H9 (cell line): Measurements from ENCODE around the gene CYP24A1. TPM values are rescaled to one million over a fixed set of nuclear protein-coding genes. Genes with fewer than 3 reads are reported as not detected.

Experiments
- DNase-seq: peaks from one replicate; pipeline ENCODE4 v3.0.0-alpha.2; 2017
- H2AFZ ChIP-seq: one replicate; pipeline ENCODE4 v1.6.1; 2013; ENCODE audit warnings: mild to moderate bottlenecking, low read length, control low read depth, moderate library complexity
- H2AK5ac ChIP-seq: 2 replicates; pipeline ENCODE4 v1.6.1; 2013; ENCODE audit warnings: low read length, control low read depth, mixed read lengths; ENCODE audit not compliant: insufficient read length
- H2BK120ac ChIP-seq: one replicate; pipeline ENCODE4 v1.6.1; 2013; ENCODE audit warnings: low read depth, mild to moderate bottlenecking, low read length, control low read depth, inconsistent platforms; ENCODE audit not compliant: poor library complexity, severe bottlenecking
- H2BK12ac ChIP-seq: 2 replicates; pipeline ENCODE4 v1.6.1; 2013; ENCODE audit warnings: low read length, control low read depth, mixed read lengths, low read depth; ENCODE audit not compliant: insufficient read length
- H2BK15ac ChIP-seq: 2 replicates; pipeline ENCODE4 v1.6.1; 2013; ENCODE audit warnings: low read depth, low read length, control low read depth
- H2BK20ac ChIP-seq: one replicate; pipeline ENCODE4 v1.6.1; 2013; ENCODE audit warnings: low read depth, mild to moderate bottlenecking, low read length, control low read depth, inconsistent platforms; ENCODE audit not compliant: poor library complexity, severe bottlenecking
- H2BK5ac ChIP-seq: 2 replicates; pipeline ENCODE4 v1.6.1; 2013; ENCODE audit warnings: low read length, control low read depth, mixed read lengths; ENCODE audit not compliant: insufficient read length
- H3K14ac ChIP-seq: 2 replicates; pipeline ENCODE4 v1.6.1; 2013; ENCODE audit warnings: low read length, control low read depth; ENCODE audit not compliant: insufficient read depth
- H3K18ac ChIP-seq: 2 replicates; pipeline ENCODE4 v1.6.1; 2013; ENCODE audit warnings: low read depth, mild to moderate bottlenecking, mixed read lengths, low read length, control low read depth; ENCODE audit not compliant: insufficient read length
- H3K23ac ChIP-seq: 2 replicates; pipeline ENCODE4 v1.6.1; 2013; ENCODE audit warnings: low read length, control low read depth, mixed read lengths, low read depth; ENCODE audit not compliant: insufficient read length
- H3K23me2 ChIP-seq: 2 replicates; pipeline ENCODE4 v1.6.1; 2013; ENCODE audit warnings: low read depth, mild to moderate bottlenecking, mixed read lengths, low read length, control low read depth; ENCODE audit not compliant: insufficient read length, poor library complexity, severe bottlenecking
- H3K27ac ChIP-seq: 2 replicates; pipeline ENCODE4 v1.5.1; 2013; ENCODE audit warnings: low read length, control low read depth, mixed read lengths, low read depth; ENCODE audit not compliant: insufficient read length
- H3K27me3 ChIP-seq: 2 replicates; pipeline ENCODE4 v1.6.1; 2013; ENCODE audit warnings: low read length, control low read depth, inconsistent platforms; ENCODE audit not compliant: insufficient read depth
- H3K4ac ChIP-seq: 2 replicates; pipeline ENCODE4 v1.6.1; 2013; ENCODE audit warnings: low read depth, mild to moderate bottlenecking, control low read depth, inconsistent platforms, low read length, moderate library complexity
- H3K4me1 ChIP-seq: 2 replicates; pipeline ENCODE4 v1.6.1; 2013; ENCODE audit warnings: low read length, control low read depth, inconsistent platforms; ENCODE audit not compliant: insufficient read depth
- H3K4me2 ChIP-seq: 2 replicates; pipeline ENCODE4 v1.6.1; 2013; ENCODE audit warnings: low read length, control low read depth, mixed read lengths; ENCODE audit not compliant: insufficient read length, insufficient read depth
- H3K56ac ChIP-seq: 2 replicates; pipeline ENCODE4 v1.6.1; 2013; ENCODE audit warnings: low read depth, mild to moderate bottlenecking, mixed read lengths, low read length, control low read depth; ENCODE audit not compliant: insufficient read length
- H3K79me1 ChIP-seq: 2 replicates; pipeline ENCODE4 v1.6.1; 2013; ENCODE audit warnings: low read depth, mild to moderate bottlenecking, moderate library complexity, low read length, control low read depth, inconsistent platforms; ENCODE audit not compliant: insufficient read depth, poor library complexity, severe bottlenecking
- H3K79me2 ChIP-seq: 2 replicates; pipeline ENCODE4 v1.6.1; 2013; ENCODE audit warnings: low read length, control low read depth, inconsistent platforms; ENCODE audit not compliant: insufficient read depth
- H3K9ac ChIP-seq: 2 replicates; pipeline ENCODE4 v1.6.1; 2013; ENCODE audit warnings: low read length, control low read depth, mixed read lengths; ENCODE audit not compliant: insufficient read length; ENCODE audit errors: extremely low read depth
- H3K9me3 ChIP-seq: one replicate; pipeline ENCODE4 v1.6.1; 2013; ENCODE audit warnings: low read depth, low read length, inconsistent platforms; ENCODE audit not compliant: control insufficient read depth
- H3T11ph ChIP-seq: one replicate; pipeline ENCODE4 v1.6.1; 2013; ENCODE audit warnings: mild to moderate bottlenecking, low read length, control low read depth, inconsistent platforms
- H4K20me1 ChIP-seq: one replicate; pipeline ENCODE4 v1.6.1; 2013; ENCODE audit not compliant: control insufficient read depth, insufficient read length, insufficient read depth
- H4K5ac ChIP-seq: 2 replicates; pipeline ENCODE4 v1.6.1; 2013; ENCODE audit warnings: low read depth, mild to moderate bottlenecking, mixed read lengths, low read length, control low read depth; ENCODE audit not compliant: insufficient read length
- H4K8ac ChIP-seq: replicated peaks from 2 replicates; pipeline ENCODE4 v1.6.1; 2013; ENCODE audit warnings: low read length, control low read depth, mixed read lengths, low read depth; ENCODE audit not compliant: insufficient read length
- H4K91ac ChIP-seq: 2 replicates; pipeline ENCODE4 v1.6.1; 2013; ENCODE audit warnings: low read depth, mild to moderate bottlenecking, moderate library complexity, mixed read lengths, low read length, control low read depth; ENCODE audit not compliant: insufficient read length
- H3K27ac Mint-ChIP-seq, 3 experiments: 2 replicates in 2 of 3; 3 replicates in 1 of 3; pipeline ENCODE4 v1.8.0; 2020 to 2021; ENCODE audit warnings: mixed read lengths in 3 of 3, mild to moderate bottlenecking in 1 of 3, moderate library complexity in 1 of 3
- H3K27me3 Mint-ChIP-seq: 2 replicates; pipeline ENCODE4 v1.8.0; 2021; ENCODE audit warnings: low read depth, mild to moderate bottlenecking, moderate library complexity, mixed read lengths
- H3K36me3 Mint-ChIP-seq, 3 experiments: 2 replicates in 2 of 3; 3 replicates in 1 of 3; pipeline ENCODE4 v1.8.0; 2020 to 2021; ENCODE audit warnings: low read depth in 3 of 3, mixed read lengths in 3 of 3; ENCODE audit not compliant: insufficient read depth in 1 of 3
- H3K4me1 Mint-ChIP-seq, 2 experiments: 2 replicates each; pipeline ENCODE4 v1.8.0; 2020; ENCODE audit warnings: mixed read lengths in 2 of 2
- H3K4me3 Mint-ChIP-seq, 2 experiments: 2 replicates in 1 of 2; 3 replicates in 1 of 2; pipeline ENCODE4 v1.8.0; 2020 to 2021; ENCODE audit warnings: mild to moderate bottlenecking in 2 of 2, mixed read lengths in 2 of 2, moderate library complexity in 1 of 2
- H3K9me3 Mint-ChIP-seq, 2 experiments: 2 replicates in 1 of 2; 3 replicates in 1 of 2; pipeline ENCODE4 v1.8.0; 2020; ENCODE audit warnings: mild to moderate bottlenecking in 2 of 2, mixed read lengths in 2 of 2, moderate library complexity in 1 of 2
- WGBS: extraction: QIAGEN DNeasy Blood & Tissue Kit; methylation state at CpG from one replicate; pipeline ENCODE4 v1.1.7; 2013; ENCODE audit warnings: missing lambda C conversion rate, low lambda C conversion rate, mixed read lengths; ENCODE audit not compliant: insufficient read length; ENCODE audit errors: extremely low coverage; 5-methylcytosine and 5-hydroxymethylcytosine counted together
- total RNA-seq: library from RNA; stranded (reverse); gene quantifications from 2 replicates; pipeline ENCODE4 v1.2.1, GENCODE V29; 2021
- TF ChIP-seq, protein P1 (sequence below): fragments of 200-600 bp; sonication (generic); conservative IDR thresholded peaks from 3 replicates; pipeline ENCODE4 v1.8.0; 2021; ENCODE audit warnings: antibody characterized with exemption, mild to moderate bottlenecking

CYP24A1 gene
- total RNA-seq, 1 experiment from 2014 or later = not detected

DNA sequence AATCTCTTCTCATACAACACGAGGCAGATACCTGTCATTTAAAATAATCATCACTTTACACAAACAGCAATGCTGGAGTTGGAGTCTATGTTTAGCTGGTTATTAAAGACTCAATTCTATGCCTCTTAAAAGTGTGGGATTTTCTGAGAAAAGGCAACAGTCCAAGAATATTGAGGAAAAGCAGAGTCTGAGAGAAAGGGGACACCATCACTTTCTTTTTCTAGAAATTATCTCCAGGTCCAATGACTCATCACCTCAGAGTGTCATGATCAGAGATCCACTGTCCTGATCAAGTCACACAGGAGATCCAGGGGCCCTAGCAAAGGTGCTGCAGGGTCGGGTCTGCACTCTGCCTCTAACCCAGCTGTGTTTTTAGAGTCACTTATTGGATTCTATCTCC, 8.0 kb downstream of the CYP24A1 start:
- no peak overlapping the region for H3K14ac ChIP-seq
- no peak overlapping the region for H3T11ph ChIP-seq
- no peak overlapping the region for H4K8ac ChIP-seq
- no peaks in the 10 kb centered on the region for H3K4me1 ChIP-seq
- Mint-ChIP-seq H3K36me3 (no peaks in the 10 kb centered on the region), H3K4me1 (peaks cover 0 to 5% of the 10 kb centered on the region in 2 experiments; a peak in 1 of 4 replicates), H3K27me3 (peaks cover 35% of the 10 kb centered on the region), H3K4me3 (no peak overlapping the region), H3K27ac (no peak overlapping the region), H3K9me3 (no peaks in the 10 kb centered on the region; a peak in 1 of 5 replicates)
- H3K27ac ChIP-seq = no peak overlapping the region
- no peak overlapping the region for H3K23ac ChIP-seq
- no peak overlapping the region for H3K18ac ChIP-seq
- no peak overlapping the region for H2BK5ac ChIP-seq
- H2BK20ac ChIP-seq = no peak overlapping the region
- no peak overlapping the region for H3K4me2 ChIP-seq
- no peak overlapping the region for H3K4ac ChIP-seq
- H2BK15ac ChIP-seq = no peak overlapping the region
- no peak overlapping the region for H2AFZ ChIP-seq
- no peak overlapping the region for H2BK12ac ChIP-seq
- no peak overlapping the region for H3K9ac ChIP-seq
- H2BK120ac ChIP-seq = no peak overlapping the region
- H3K9me3 ChIP-seq = no peaks in the 10 kb centered on the region
- no peaks in the 10 kb centered on the region for H3K79me1 ChIP-seq
- H3K79me2 ChIP-seq = no peaks in the 10 kb centered on the region
- H3K56ac ChIP-seq = no peak overlapping the region
- H4K91ac ChIP-seq = no peak overlapping the region
- no peak overlapping the region for H2AK5ac ChIP-seq
- H4K20me1 ChIP-seq = no peaks in the 10 kb centered on the region
- no peak for DNase-seq
- H3K27me3 ChIP-seq = no peaks in the 10 kb centered on the region
- TF ChIP-seq, protein P1, sequence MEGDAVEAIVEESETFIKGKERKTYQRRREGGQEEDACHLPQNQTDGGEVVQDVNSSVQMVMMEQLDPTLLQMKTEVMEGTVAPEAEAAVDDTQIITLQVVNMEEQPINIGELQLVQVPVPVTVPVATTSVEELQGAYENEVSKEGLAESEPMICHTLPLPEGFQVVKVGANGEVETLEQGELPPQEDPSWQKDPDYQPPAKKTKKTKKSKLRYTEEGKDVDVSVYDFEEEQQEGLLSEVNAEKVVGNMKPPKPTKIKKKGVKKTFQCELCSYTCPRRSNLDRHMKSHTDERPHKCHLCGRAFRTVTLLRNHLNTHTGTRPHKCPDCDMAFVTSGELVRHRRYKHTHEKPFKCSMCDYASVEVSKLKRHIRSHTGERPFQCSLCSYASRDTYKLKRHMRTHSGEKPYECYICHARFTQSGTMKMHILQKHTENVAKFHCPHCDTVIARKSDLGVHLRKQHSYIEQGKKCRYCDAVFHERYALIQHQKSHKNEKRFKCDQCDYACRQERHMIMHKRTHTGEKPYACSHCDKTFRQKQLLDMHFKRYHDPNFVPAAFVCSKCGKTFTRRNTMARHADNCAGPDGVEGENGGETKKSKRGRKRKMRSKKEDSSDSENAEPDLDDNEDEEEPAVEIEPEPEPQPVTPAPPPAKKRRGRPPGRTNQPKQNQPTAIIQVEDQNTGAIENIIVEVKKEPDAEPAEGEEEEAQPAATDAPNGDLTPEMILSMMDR = no peak
- H4K5ac ChIP-seq = no peak overlapping the region
- H3K23me2 ChIP-seq = no peaks in the 10 kb centered on the region
- no CpG with 5 or more reads among the region's 2 CpGs for WGBS
